ENCODE data around the gene GGN. TPM values are rescaled to one million over a fixed set of nuclear protein-coding genes. Genes with fewer than 3 reads are reported as not detected.

GGN gene
- total and polyA plus RNA-seq, 2 of the 13 experiments (the other 11 are each of a cell fraction or from before 2014, with no cell fraction given) = not detected

- peak; percentile 4 for FAIRE-seq
- peak overlapping the region; percentile 83 for H2AFZ ChIP-seq (ENCODE audit: low read length)
- H3K9ac ChIP-seq (ENCODE audit: insufficient read depth, low read depth, low read length) = peak overlapping the region; percentile 48
- ChIA-PET CTCF (ENCODE audit: low intra/inter-chr PET ratio, low total read pairs) (interaction anchor here (3.5 to 4.0 kb wide), 2 partner anchors 91 to 102 kb away, joined by 27 to 62 read pairs; no protein-coding TSS in a partner anchor), POLR2A (interaction anchor here (2.1 kb wide), 1 partner anchor 38 kb away, joined by 25 read pairs; the partner anchor contains the start of gene PSMD8)
- H3K79me2 ChIP-seq (ENCODE audit: insufficient read depth, low read length) = no peaks in the 10 kb centered on the region
- H4K20me1 ChIP-seq (ENCODE audit: insufficient read depth, low read length) = no peaks in the 10 kb centered on the region
- in situ Hi-C loops (cut with HindIII; ENCODE audit: extremely low pct_ligation_motif_present, low pct_unique_long_range_greater_than_20kb) (no loop called here), intact Hi-C loops (cut with micrococcal nuclease; ENCODE audit: unreplicated experiment) (loop anchor here (1.0 to 2.0 kb wide), 2 partner anchors 38 to 101 kb away; partner anchors contain the start of gene PSMD8)
- BruUV-seq (replicated peaks) = no TSS peak
- no peaks in the 10 kb centered on the region for H3K27me3 ChIP-seq (ENCODE audit: control insufficient read depth in 1 of 2, insufficient read depth in 2 of 2, low read length in 2 of 2)
- peak; percentile 89 for ATAC-seq
- DNase-seq (ENCODE audit: low spot score) = peak; percentile 86
- no peaks in the 10 kb centered on the region for H3K9me3 ChIP-seq (ENCODE audit: low read length)
- H3K4me3 ChIP-seq (replicated peaks in 1 of 3; ENCODE audit: insufficient read depth in 1 of 3, low read depth in 2 of 3, low read length in 3 of 3) = peak overlapping the region; percentile 74 to 85 (median 75)
- no peaks in the 10 kb centered on the region for H3K36me3 ChIP-seq (replicated peaks in 1 of 2; ENCODE audit: control insufficient read depth in 1 of 2, insufficient read depth in 2 of 2, low read length in 2 of 2)
- peak overlapping the region; percentile 99 for H3K4me2 ChIP-seq (ENCODE audit: low read depth, low read length)
- peak overlapping the region; percentile 42 for H3K27ac ChIP-seq (ENCODE audit: extremely low read length, insufficient read depth, low read length)
- 1% methylated on average over 52 of the region's 52 CpGs for WGBS (ENCODE audit: low lambda C conversion rate)
- H3K4me1 ChIP-seq (ENCODE audit: insufficient read depth, low read length) = peaks cover 10% of the 10 kb centered on the region
- TF ChIP-seq ATF7-NPFF (CRISPR knock-in tag; IDR thresholded peaks at IDR 0.05; ENCODE audit: low read depth) (0 out of 2 replicates have a peak, but pooled peaks have one; percentile 23), XBP1 (CRISPR knock-in tag; IDR thresholded peaks at IDR 0.05) (no peak), SIX1 (CRISPR knock-in tag; IDR thresholded peaks at IDR 0.05; ENCODE audit: borderline replicate concordance) (no peak), NFYC (CRISPR knock-in tag; IDR thresholded peaks at IDR 0.05) (peak; percentile 66), CCDC6 (CRISPR knock-in tag; IDR thresholded peaks at IDR 0.05) (0 out of 2 replicates have a peak, but pooled peaks have one; percentile 27), ZBTB3 (CRISPR knock-in tag; IDR thresholded peaks at IDR 0.05; ENCODE audit: borderline replicate concordance, low read depth) (0 out of 2 replicates have a peak, but pooled peaks have one; percentile 31), ZNF687 (CRISPR knock-in tag; IDR thresholded peaks at IDR 0.05) (peak; percentile 36), MED8 (CRISPR knock-in tag; IDR thresholded peaks at IDR 0.05; ENCODE audit: insufficient replicate concordance) (no peak), NONO (IDR thresholded peaks at IDR 0.05) (no peak), NONO (CRISPR knock-in tag; conservative IDR thresholded peaks at IDR 0.05) (peak; percentile 13; the same call in 1 of the 2 replicates), HNRNPK (IDR thresholded peaks at IDR 0.05; ENCODE audit: low read depth, low read length, poor library complexity, severe bottlenecking) (peak; percentile 47), NFYB (CRISPR knock-in tag; IDR thresholded peaks at IDR 0.05) (peak; percentile 75)
- TF ChIP-seq, protein P1, sequence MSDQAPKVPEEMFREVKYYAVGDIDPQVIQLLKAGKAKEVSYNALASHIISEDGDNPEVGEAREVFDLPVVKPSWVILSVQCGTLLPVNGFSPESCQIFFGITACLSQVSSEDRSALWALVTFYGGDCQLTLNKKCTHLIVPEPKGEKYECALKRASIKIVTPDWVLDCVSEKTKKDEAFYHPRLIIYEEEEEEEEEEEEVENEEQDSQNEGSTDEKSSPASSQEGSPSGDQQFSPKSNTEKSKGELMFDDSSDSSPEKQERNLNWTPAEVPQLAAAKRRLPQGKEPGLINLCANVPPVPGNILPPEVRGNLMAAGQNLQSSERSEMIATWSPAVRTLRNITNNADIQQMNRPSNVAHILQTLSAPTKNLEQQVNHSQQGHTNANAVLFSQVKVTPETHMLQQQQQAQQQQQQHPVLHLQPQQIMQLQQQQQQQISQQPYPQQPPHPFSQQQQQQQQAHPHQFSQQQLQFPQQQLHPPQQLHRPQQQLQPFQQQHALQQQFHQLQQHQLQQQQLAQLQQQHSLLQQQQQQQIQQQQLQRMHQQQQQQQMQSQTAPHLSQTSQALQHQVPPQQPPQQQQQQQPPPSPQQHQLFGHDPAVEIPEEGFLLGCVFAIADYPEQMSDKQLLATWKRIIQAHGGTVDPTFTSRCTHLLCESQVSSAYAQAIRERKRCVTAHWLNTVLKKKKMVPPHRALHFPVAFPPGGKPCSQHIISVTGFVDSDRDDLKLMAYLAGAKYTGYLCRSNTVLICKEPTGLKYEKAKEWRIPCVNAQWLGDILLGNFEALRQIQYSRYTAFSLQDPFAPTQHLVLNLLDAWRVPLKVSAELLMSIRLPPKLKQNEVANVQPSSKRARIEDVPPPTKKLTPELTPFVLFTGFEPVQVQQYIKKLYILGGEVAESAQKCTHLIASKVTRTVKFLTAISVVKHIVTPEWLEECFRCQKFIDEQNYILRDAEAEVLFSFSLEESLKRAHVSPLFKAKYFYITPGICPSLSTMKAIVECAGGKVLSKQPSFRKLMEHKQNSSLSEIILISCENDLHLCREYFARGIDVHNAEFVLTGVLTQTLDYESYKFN (CRISPR knock-in tag; conservative IDR thresholded peaks at IDR 0.05) = 0 out of 2 replicates have a peak, but pooled peaks have one; percentile 29
- TF ChIP-seq, protein P2, sequence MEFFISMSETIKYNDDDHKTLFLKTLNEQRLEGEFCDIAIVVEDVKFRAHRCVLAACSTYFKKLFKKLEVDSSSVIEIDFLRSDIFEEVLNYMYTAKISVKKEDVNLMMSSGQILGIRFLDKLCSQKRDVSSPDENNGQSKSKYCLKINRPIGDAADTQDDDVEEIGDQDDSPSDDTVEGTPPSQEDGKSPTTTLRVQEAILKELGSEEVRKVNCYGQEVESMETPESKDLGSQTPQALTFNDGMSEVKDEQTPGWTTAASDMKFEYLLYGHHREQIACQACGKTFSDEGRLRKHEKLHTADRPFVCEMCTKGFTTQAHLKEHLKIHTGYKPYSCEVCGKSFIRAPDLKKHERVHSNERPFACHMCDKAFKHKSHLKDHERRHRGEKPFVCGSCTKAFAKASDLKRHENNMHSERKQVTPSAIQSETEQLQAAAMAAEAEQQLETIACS (CRISPR knock-in tag; IDR thresholded peaks at IDR 0.05) = no peak
Measured at GRCh38 chr19:38335949-38336637, 51.7 kb downstream of the GGN start.
